K562 (cell line): ENCODE data around the gene SMIM29.

Source experiments
- ARID3A ChIP-seq: IDR thresholded peaks from 2 replicates; pipeline ENCODE4 v1.6.1; 2012; ENCODE audit warnings: low read depth, low read length, improper control_type of control experiment, borderline replicate concordance
- CEBPG ChIP-seq, 3 experiments: fragments of 200-800 bp in 1 of 3; sonication (Bioruptor generic) in 1 of 3; sonication (generic) in 1 of 3; formaldehyde crosslinking in 1 of 3; IDR thresholded peaks in 2 of 3; conservative IDR thresholded peaks in 1 of 3; 2 replicates each; pipeline versions ENCODE4 v1.6.1 to v1.8.0; 2016 to 2022; ENCODE audit warnings: missing compliant biosample characterization in 2 of 3, missing genetic modification characterization in 2 of 3, mild to moderate bottlenecking in 1 of 3, missing genetic modification reagents in 1 of 3
- GABPA ChIP-seq: fragments of 200-800 bp; sonication (Bioruptor generic); conservative IDR thresholded peaks from 2 replicates; pipeline ENCODE4 v1.6.1; 2016; ENCODE audit warnings: low read depth, missing genetic modification characterization, missing compliant biosample characterization
- TCF7L2 ChIP-seq: fragments of 150-350 bp; IDR thresholded peaks from 2 replicates; pipeline ENCODE4 v1.6.1; 2016; ENCODE audit warnings: low read depth, mild to moderate bottlenecking, low read length, moderate library complexity
- USF2 ChIP-seq: sonication (generic); formaldehyde crosslinking; IDR thresholded peaks from 2 replicates; pipeline ENCODE4 v1.5.0; 2020; ENCODE audit warnings: missing genetic modification reagents
- TF ChIP-seq, protein P1 (sequence below), 3 experiments: IDR thresholded peaks in 2 of 3; conservative IDR thresholded peaks in 1 of 3; 2 replicates each; pipeline ENCODE4 v1.5.1; 2011 to 2012; ENCODE audit warnings: low read length in 3 of 3, mild to moderate bottlenecking in 3 of 3, control low read depth in 2 of 3, improper control_type of control experiment in 1 of 3, inconsistent platforms in 1 of 3, low read depth in 1 of 3, mixed read lengths in 1 of 3, moderate library complexity in 1 of 3; ENCODE audit not compliant: insufficient read depth in 2 of 3
- TF ChIP-seq, protein P2 (sequence below): sonication (generic); formaldehyde crosslinking; IDR thresholded peaks from 2 replicates; pipeline ENCODE4 v1.9.0; 2022; ENCODE audit warnings: mild to moderate bottlenecking, missing genetic modification reagents

DNA sequence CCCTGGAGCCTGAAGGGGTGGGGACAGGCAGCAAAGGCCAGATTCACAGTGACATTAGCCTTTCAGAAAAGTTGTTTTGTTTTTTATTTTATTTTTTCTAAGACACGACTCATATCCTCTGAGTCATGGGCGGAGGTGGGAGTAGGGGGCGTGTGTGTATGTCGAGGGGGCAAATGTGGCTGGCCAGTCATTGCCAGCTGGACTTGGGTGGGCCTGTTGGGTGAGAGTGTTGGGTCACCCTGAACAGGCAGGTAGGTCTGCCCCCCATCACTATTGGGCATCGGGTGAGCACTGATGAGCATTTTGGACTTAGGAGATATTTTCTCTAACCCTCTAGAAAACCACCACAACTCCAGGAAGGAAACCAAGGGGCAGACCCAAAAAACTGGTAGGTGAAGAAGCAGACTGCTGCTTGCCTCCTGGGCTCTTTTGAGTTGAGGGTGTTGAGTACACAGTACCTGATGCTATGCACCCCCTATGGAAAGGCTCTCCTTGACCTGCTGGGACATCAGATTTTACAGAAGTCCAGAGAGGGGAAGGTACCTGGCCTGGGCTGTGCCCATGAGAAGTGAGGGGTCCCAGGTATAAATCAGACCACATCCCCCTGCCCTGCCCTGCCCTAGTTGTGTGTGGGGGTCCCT, 5.6 kb downstream of the SMIM29 start:
- TF ChIP-seq, protein P1, sequence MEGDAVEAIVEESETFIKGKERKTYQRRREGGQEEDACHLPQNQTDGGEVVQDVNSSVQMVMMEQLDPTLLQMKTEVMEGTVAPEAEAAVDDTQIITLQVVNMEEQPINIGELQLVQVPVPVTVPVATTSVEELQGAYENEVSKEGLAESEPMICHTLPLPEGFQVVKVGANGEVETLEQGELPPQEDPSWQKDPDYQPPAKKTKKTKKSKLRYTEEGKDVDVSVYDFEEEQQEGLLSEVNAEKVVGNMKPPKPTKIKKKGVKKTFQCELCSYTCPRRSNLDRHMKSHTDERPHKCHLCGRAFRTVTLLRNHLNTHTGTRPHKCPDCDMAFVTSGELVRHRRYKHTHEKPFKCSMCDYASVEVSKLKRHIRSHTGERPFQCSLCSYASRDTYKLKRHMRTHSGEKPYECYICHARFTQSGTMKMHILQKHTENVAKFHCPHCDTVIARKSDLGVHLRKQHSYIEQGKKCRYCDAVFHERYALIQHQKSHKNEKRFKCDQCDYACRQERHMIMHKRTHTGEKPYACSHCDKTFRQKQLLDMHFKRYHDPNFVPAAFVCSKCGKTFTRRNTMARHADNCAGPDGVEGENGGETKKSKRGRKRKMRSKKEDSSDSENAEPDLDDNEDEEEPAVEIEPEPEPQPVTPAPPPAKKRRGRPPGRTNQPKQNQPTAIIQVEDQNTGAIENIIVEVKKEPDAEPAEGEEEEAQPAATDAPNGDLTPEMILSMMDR (IDR thresholded peaks at IDR 0.05 in 2 of 3, conservative IDR thresholded peaks at IDR 0.05 in 1 of 3; ENCODE audit: insufficient read depth in 2 of 3, low read depth in 1 of 3, low read length in 3 of 3): no peak
- TF ChIP-seq, protein P2, sequence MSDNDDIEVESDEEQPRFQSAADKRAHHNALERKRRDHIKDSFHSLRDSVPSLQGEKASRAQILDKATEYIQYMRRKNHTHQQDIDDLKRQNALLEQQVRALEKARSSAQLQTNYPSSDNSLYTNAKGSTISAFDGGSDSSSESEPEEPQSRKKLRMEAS (CRISPR knock-in tag): 0 out of 2 replicates have a peak, but pooled peaks have one; percentile 21
- no peak for TF ChIP-seq CEBPG (CRISPR knock-in tag; IDR thresholded peaks at IDR 0.05)
- no peak for TF ChIP-seq CEBPG (tag; conservative IDR thresholded peaks at IDR 0.05 in 1 of 2, IDR thresholded peaks at IDR 0.05 in 1 of 2)
- no peak for TF ChIP-seq TCF7L2
- no peak for TF ChIP-seq GABPA (tag)
- TF ChIP-seq ARID3A: no peak
- no peak for TF ChIP-seq USF2 (CRISPR knock-in tag)
